NOMO-1 (cell line): Measurements from ENCODE around the gene ZNF598.
"Not testable (repeated sequence)": the region's sequence is repeated elsewhere in the genome, so short reads cannot be mapped to it uniquely, and the experiment has no call there.

ENCODE experiments used
- DNase-seq, 2 experiments: peaks; one replicate each; lab custom pipeline; 2025; ENCODE audit not compliant: unreplicated experiment in 2 of 2; lab: John Stamatoyannopoulos, UW

ZNF598 gene

GRCh38 chr16:2040787-2041522, 31.3 kb upstream of the ZNF598 start:
- no peak for DNase-seq

GRCh38 chr16:2040041-2040786, 30.6 kb upstream of the ZNF598 start:
- DNase-seq, result no peak

- no peak for DNase-seq
These were observed 29.8 kb upstream of the ZNF598 start for GRCh38 chr16:2039274-2040031.

GRCh38 chr16:2038382-2039231, 29.0 kb upstream of the ZNF598 start:
- DNase-seq, result no peak

GRCh38 chr16:2037647-2038381, 28.2 kb upstream of the ZNF598 start:
- no peak for DNase-seq

- no peak for DNase-seq
These were observed 27.5 kb upstream of the ZNF598 start for GRCh38 chr16:2037115-2037514.

GRCh38 chr16:2036200-2036966, 26.8 kb upstream of the ZNF598 start:
- no peak for DNase-seq

GRCh38 chr16:2035431-2036199, 26.0 kb upstream of the ZNF598 start:
- no peak for DNase-seq

GRCh38 chr16:2034696-2035430, 25.2 kb upstream of the ZNF598 start:
- DNase-seq, result no peak

GRCh38 chr16:2033909-2034695, 24.5 kb upstream of the ZNF598 start:
- DNase-seq, result not testable (repeated sequence)

GRCh38 chr16:2033057-2033908, 23.7 kb upstream of the ZNF598 start:
- no peak for DNase-seq

- DNase-seq, result no peak
These were observed 22.9 kb upstream of the ZNF598 start for GRCh38 chr16:2032285-2033056.

GRCh38 chr16:2031081-2031577, 21.5 kb upstream of the ZNF598 start:
- DNase-seq, result no peak

- no peak for DNase-seq
These were observed 20.4 kb upstream of the ZNF598 start for GRCh38 chr16:2030036-2030435.

GRCh38 chr16:2029350-2029749, 19.7 kb upstream of the ZNF598 start:
- DNase-seq, result no peak
